ENCODE measurements around the gene SPECC1. TPM values are rescaled to one million over a fixed set of nuclear protein-coding genes. Genes with fewer than 3 reads are reported as not detected.

The SPECC1 gene
- total RNA-seq, 1 donor from 2014 or later, result 91.9 TPM

DNA sequence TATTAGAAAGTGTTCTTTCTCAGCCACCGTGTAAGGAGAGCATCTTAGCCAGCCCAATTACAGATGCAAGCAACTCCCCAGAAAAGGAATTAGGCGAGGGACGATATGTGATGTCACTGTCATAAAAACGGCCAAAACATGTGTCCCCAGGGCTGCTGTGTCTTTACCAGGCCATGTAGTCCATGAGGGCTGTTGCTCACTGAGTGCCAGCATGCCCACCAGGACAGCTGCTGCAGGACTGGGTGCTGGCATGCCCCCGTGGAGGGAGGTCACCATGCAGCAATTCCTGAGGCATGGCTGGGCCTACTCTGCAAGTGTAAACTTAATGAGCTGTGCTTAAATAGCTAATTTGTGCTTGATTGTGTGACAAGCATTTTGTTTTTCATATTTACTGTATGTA, 301.3 kb downstream of the SPECC1 start:
- H3K27ac Mint-ChIP-seq (ENCODE audit: unreplicated experiment), result no peak overlapping the region
- H3K9me3 Mint-ChIP-seq (ENCODE audit: low read depth), result peaks cover 16% of the 10 kb centered on the region
- H3K27me3 Mint-ChIP-seq (ENCODE audit: low read depth), result no peaks in the 10 kb centered on the region
- H3K36me3 Mint-ChIP-seq (ENCODE audit: low read depth), result peaks cover 32% of the 10 kb centered on the region
- DNase-seq (ENCODE audit: low spot score), result no peak
- TF ChIP-seq CTCF (IDR thresholded peaks at IDR 0.05), result no peak
- H3K4me1 Mint-ChIP-seq (ENCODE audit: low read depth), result peaks cover 17% of the 10 kb centered on the region
- no peak overlapping the region for H3K4me3 Mint-ChIP-seq (ENCODE audit: unreplicated experiment)

DNA sequence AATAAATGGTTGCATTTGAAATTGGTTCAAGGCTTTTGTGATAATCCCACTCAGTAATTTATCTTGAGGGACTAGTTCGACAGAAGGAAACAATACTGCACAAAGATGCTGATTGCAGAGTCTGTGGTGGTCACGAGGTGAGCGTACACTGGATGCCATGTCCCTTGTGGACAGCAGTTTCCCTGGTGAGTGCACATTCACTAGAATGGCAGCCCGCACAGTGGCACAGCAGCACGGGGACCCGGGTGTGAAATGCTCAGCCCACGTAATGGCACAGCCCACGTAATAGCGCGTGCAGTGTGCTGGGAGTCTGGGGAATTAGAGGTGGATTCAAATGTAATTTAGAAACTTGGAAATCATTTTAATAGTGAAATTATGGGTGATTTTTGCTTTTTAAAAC, 304.1 kb downstream of the SPECC1 start:
- Mint-ChIP-seq H3K9me3 (ENCODE audit: low read depth) (no peaks in the 10 kb centered on the region), H3K27me3 (ENCODE audit: low read depth) (no peaks in the 10 kb centered on the region), H3K36me3 (ENCODE audit: low read depth) (peaks cover 13% of the 10 kb centered on the region), H3K4me3 (ENCODE audit: unreplicated experiment) (no peak overlapping the region), H3K4me1 (ENCODE audit: low read depth) (peaks cover 17% of the 10 kb centered on the region), H3K27ac (ENCODE audit: unreplicated experiment) (no peak overlapping the region)
- DNase-seq (ENCODE audit: low spot score), result no peak
- TF ChIP-seq CTCF (IDR thresholded peaks at IDR 0.05), result no peak

DNA sequence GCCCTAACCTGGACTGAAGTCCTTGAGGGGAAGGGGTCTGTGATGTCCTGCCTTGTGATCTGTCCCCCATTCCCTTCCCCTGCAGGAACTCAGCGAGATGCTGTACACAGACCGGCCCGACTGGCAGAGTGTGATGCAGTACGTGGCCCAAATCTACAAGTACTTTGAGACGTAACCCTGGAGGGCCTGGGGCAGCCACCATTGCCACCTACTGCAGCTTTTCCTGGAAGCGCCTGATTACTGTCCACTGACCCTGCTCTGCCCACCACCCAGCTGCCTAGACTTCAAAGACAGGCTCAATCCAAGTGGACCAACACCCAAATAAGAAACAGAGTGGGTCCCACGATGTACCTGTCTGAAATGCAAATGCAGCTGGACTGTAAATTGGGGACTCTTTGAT, 304.7 kb downstream of the SPECC1 start:
- Mint-ChIP-seq H3K36me3 (ENCODE audit: low read depth) (peaks cover 14% of the 10 kb centered on the region), H3K27me3 (ENCODE audit: low read depth) (no peaks in the 10 kb centered on the region), H3K27ac (ENCODE audit: unreplicated experiment) (no peak overlapping the region), H3K4me1 (ENCODE audit: low read depth) (peaks cover 11% of the 10 kb centered on the region), H3K9me3 (ENCODE audit: low read depth) (no peaks in the 10 kb centered on the region), H3K4me3 (ENCODE audit: unreplicated experiment) (no peak overlapping the region)
- DNase-seq (ENCODE audit: low spot score), result no peak
- TF ChIP-seq CTCF (IDR thresholded peaks at IDR 0.05), result no peak

GRCh38 chr17:20314834-20315233, 305.7 kb downstream of the SPECC1 start:
- no peak for DNase-seq (ENCODE audit: low spot score)
- Mint-ChIP-seq H3K36me3 (ENCODE audit: low read depth) (peaks cover 14% of the 10 kb centered on the region), H3K4me1 (ENCODE audit: low read depth) (peaks cover 9% of the 10 kb centered on the region), H3K27me3 (ENCODE audit: low read depth) (no peaks in the 10 kb centered on the region), H3K4me3 (ENCODE audit: unreplicated experiment) (no peak overlapping the region), H3K9me3 (ENCODE audit: low read depth) (no peaks in the 10 kb centered on the region), H3K27ac (ENCODE audit: unreplicated experiment) (no peak overlapping the region)
- no peak for TF ChIP-seq CTCF (IDR thresholded peaks at IDR 0.05)

GRCh38 chr17:20315311-20315710, 306.2 kb downstream of the SPECC1 start:
- no peaks in the 10 kb centered on the region for H3K9me3 Mint-ChIP-seq (ENCODE audit: low read depth)

More at GRCh38 chr17:20315311-20315710, 306.2 kb downstream of the SPECC1 start:
- TF ChIP-seq CTCF (IDR thresholded peaks at IDR 0.05), result no peak
- H3K36me3 Mint-ChIP-seq (ENCODE audit: low read depth), result peaks cover 12% of the 10 kb centered on the region
- H3K27ac Mint-ChIP-seq (ENCODE audit: unreplicated experiment), result no peak overlapping the region
- no peaks in the 10 kb centered on the region for H3K27me3 Mint-ChIP-seq (ENCODE audit: low read depth)
- no peak overlapping the region for H3K4me3 Mint-ChIP-seq (ENCODE audit: unreplicated experiment)
- peaks cover 9% of the 10 kb centered on the region for H3K4me1 Mint-ChIP-seq (ENCODE audit: low read depth)
- DNase-seq (ENCODE audit: low spot score), result no peak
